Measurements from ENCODE around the gene PRAMEF17. TPM values are rescaled to one million over a fixed set of nuclear protein-coding genes. Genes with fewer than 3 reads are reported as not detected.
"Not testable (repeated sequence)": the region's sequence is repeated elsewhere in the genome, so short reads cannot be mapped to it uniquely, and the experiment has no call there.

PRAMEF17 gene
- total RNA-seq, 3 donors from 2014 or later (not counting 1 experiment from before 2014, with no cell fraction given) = not detected

- DNase-seq; H3K27ac ChIP-seq (ENCODE audit: low read length); H3K9me3 Mint-ChIP-seq; H3K9me3 ChIP-seq (ENCODE audit: control insufficient read depth, insufficient read depth, low read length); H3K27me3 Mint-ChIP-seq (ENCODE audit: low read depth in 2 of 2); intact Hi-C loops (cut with micrococcal nuclease); H3K36me3 ChIP-seq (ENCODE audit: control insufficient read depth, insufficient read depth, low read length); H3K4me1 ChIP-seq (ENCODE audit: control insufficient read depth, insufficient read depth, low read length); H3K4me1 Mint-ChIP-seq; H3K4me3 Mint-ChIP-seq; H3K36me3 Mint-ChIP-seq; H3K27me3 ChIP-seq (ENCODE audit: control insufficient read depth, insufficient read depth, low read length); H3K4me3 ChIP-seq (ENCODE audit: low read length); H3K27ac Mint-ChIP-seq; ATAC-seq: not testable (repeated sequence)
- WGBS (ENCODE audit: insufficient coverage) = no CpG with 5 or more reads among the region's 4 CpGs
Measured at GRCh38 chr1:13364928-13365327, 24.5 kb upstream of the PRAMEF17 start.

GRCh38 chr1:13366536-13366935 is 22.9 kb upstream of the PRAMEF17 start:
- H3K27me3 Mint-ChIP-seq (ENCODE audit: low read depth in 2 of 2); H3K27me3 ChIP-seq (ENCODE audit: control insufficient read depth, insufficient read depth, low read length); H3K4me1 Mint-ChIP-seq; H3K36me3 Mint-ChIP-seq; H3K9me3 ChIP-seq (ENCODE audit: control insufficient read depth, insufficient read depth, low read length); H3K4me3 ChIP-seq (ENCODE audit: low read length); H3K27ac Mint-ChIP-seq; intact Hi-C loops (cut with micrococcal nuclease); DNase-seq; H3K4me1 ChIP-seq (ENCODE audit: control insufficient read depth, insufficient read depth, low read length); H3K36me3 ChIP-seq (ENCODE audit: control insufficient read depth, insufficient read depth, low read length); H3K4me3 Mint-ChIP-seq; H3K9me3 Mint-ChIP-seq; H3K27ac ChIP-seq (ENCODE audit: low read length); ATAC-seq: not testable (repeated sequence)
- WGBS (ENCODE audit: insufficient coverage) = 13% methylated on average over 1 of the region's 3 CpGs

- H3K4me3 ChIP-seq (ENCODE audit: low read length); H3K36me3 Mint-ChIP-seq; H3K27ac ChIP-seq (ENCODE audit: low read length); H3K36me3 ChIP-seq (ENCODE audit: control insufficient read depth, insufficient read depth, low read length); H3K27me3 ChIP-seq (ENCODE audit: control insufficient read depth, insufficient read depth, low read length); H3K4me3 Mint-ChIP-seq; H3K4me1 ChIP-seq (ENCODE audit: control insufficient read depth, insufficient read depth, low read length); ATAC-seq; H3K4me1 Mint-ChIP-seq; DNase-seq; intact Hi-C loops (cut with micrococcal nuclease); H3K27me3 Mint-ChIP-seq (ENCODE audit: low read depth in 2 of 2); H3K9me3 Mint-ChIP-seq; H3K27ac Mint-ChIP-seq; H3K9me3 ChIP-seq (ENCODE audit: control insufficient read depth, insufficient read depth, low read length): not testable (repeated sequence)
- WGBS (ENCODE audit: insufficient coverage) = 75% methylated on average over 2 of the region's 4 CpGs
Measured at GRCh38 chr1:13368544-13368943, 20.9 kb upstream of the PRAMEF17 start.

GRCh38 chr1:13378983-13379382 is 10.4 kb upstream of the PRAMEF17 start:
- not testable (repeated sequence) for H3K27me3 ChIP-seq (ENCODE audit: control insufficient read depth, insufficient read depth, low read length); H3K4me1 ChIP-seq (ENCODE audit: control insufficient read depth, insufficient read depth, low read length); H3K9me3 ChIP-seq (ENCODE audit: control insufficient read depth, insufficient read depth, low read length); H3K4me3 Mint-ChIP-seq; ATAC-seq; H3K27ac Mint-ChIP-seq; H3K27ac ChIP-seq (ENCODE audit: low read length); H3K4me1 Mint-ChIP-seq; H3K36me3 Mint-ChIP-seq; H3K9me3 Mint-ChIP-seq; H3K4me3 ChIP-seq (ENCODE audit: low read length); DNase-seq; H3K36me3 ChIP-seq (ENCODE audit: control insufficient read depth, insufficient read depth, low read length); H3K27me3 Mint-ChIP-seq (ENCODE audit: low read depth in 2 of 2)
- intact Hi-C loops (cut with micrococcal nuclease) = loop anchor here (10.0 kb wide), 1 partner anchor 154 kb away; the partner anchor contains the start of gene PRAMEF18
- 89% methylated on average over 1 of the region's 3 CpGs for WGBS (ENCODE audit: insufficient coverage)

- ATAC-seq; H3K27me3 ChIP-seq (ENCODE audit: control insufficient read depth, insufficient read depth, low read length); H3K36me3 Mint-ChIP-seq; H3K27ac ChIP-seq (ENCODE audit: low read length); H3K9me3 ChIP-seq (ENCODE audit: control insufficient read depth, insufficient read depth, low read length); H3K27me3 Mint-ChIP-seq (ENCODE audit: low read depth in 2 of 2); DNase-seq; H3K9me3 Mint-ChIP-seq; H3K36me3 ChIP-seq (ENCODE audit: control insufficient read depth, insufficient read depth, low read length); H3K4me1 Mint-ChIP-seq; intact Hi-C loops (cut with micrococcal nuclease); H3K4me3 Mint-ChIP-seq; H3K27ac Mint-ChIP-seq; H3K4me1 ChIP-seq (ENCODE audit: control insufficient read depth, insufficient read depth, low read length); H3K4me3 ChIP-seq (ENCODE audit: low read length): not testable (repeated sequence)
- WGBS (ENCODE audit: insufficient coverage) = 95% methylated on average over 2 of the region's 3 CpGs
Measured at GRCh38 chr1:13380380-13380779, 9.1 kb upstream of the PRAMEF17 start.

- H3K27me3 ChIP-seq (ENCODE audit: control insufficient read depth, insufficient read depth, low read length); H3K9me3 ChIP-seq (ENCODE audit: control insufficient read depth, insufficient read depth, low read length); ATAC-seq; H3K4me1 Mint-ChIP-seq; H3K27ac ChIP-seq (ENCODE audit: low read length); H3K4me3 Mint-ChIP-seq; H3K27ac Mint-ChIP-seq; intact Hi-C loops (cut with micrococcal nuclease); H3K9me3 Mint-ChIP-seq; H3K36me3 Mint-ChIP-seq; H3K4me1 ChIP-seq (ENCODE audit: control insufficient read depth, insufficient read depth, low read length); H3K36me3 ChIP-seq (ENCODE audit: control insufficient read depth, insufficient read depth, low read length); DNase-seq; H3K4me3 ChIP-seq (ENCODE audit: low read length): not testable (repeated sequence)
- WGBS (ENCODE audit: insufficient coverage) = 79% methylated on average over 7 of the region's 7 CpGs
- H3K27me3 Mint-ChIP-seq (ENCODE audit: low read depth in 2 of 2) = peaks cover 0 to 11% of the 10 kb centered on the region in 2 donors
Measured at GRCh38 chr1:13393004-13393403, 3.6 kb downstream of the PRAMEF17 start.

GRCh38 chr1:13394761-13395160 is 5.3 kb downstream of the PRAMEF17 start:
- intact Hi-C loops (cut with micrococcal nuclease); H3K4me1 Mint-ChIP-seq; H3K27ac ChIP-seq (ENCODE audit: low read length); H3K9me3 ChIP-seq (ENCODE audit: control insufficient read depth, insufficient read depth, low read length); H3K27ac Mint-ChIP-seq; DNase-seq; H3K36me3 Mint-ChIP-seq; H3K36me3 ChIP-seq (ENCODE audit: control insufficient read depth, insufficient read depth, low read length); H3K4me3 ChIP-seq (ENCODE audit: low read length); H3K9me3 Mint-ChIP-seq; H3K4me1 ChIP-seq (ENCODE audit: control insufficient read depth, insufficient read depth, low read length); ATAC-seq; H3K4me3 Mint-ChIP-seq; H3K27me3 ChIP-seq (ENCODE audit: control insufficient read depth, insufficient read depth, low read length): not testable (repeated sequence)
- peaks cover 0 to 11% of the 10 kb centered on the region in 2 donors for H3K27me3 Mint-ChIP-seq (ENCODE audit: low read depth in 2 of 2)
- WGBS (ENCODE audit: insufficient coverage) = 95% methylated on average over 27 of the region's 32 CpGs

- intact Hi-C loops (cut with micrococcal nuclease); DNase-seq; H3K4me1 Mint-ChIP-seq; H3K27me3 ChIP-seq (ENCODE audit: control insufficient read depth, insufficient read depth, low read length); H3K36me3 Mint-ChIP-seq; H3K9me3 ChIP-seq (ENCODE audit: control insufficient read depth, insufficient read depth, low read length); H3K4me1 ChIP-seq (ENCODE audit: control insufficient read depth, insufficient read depth, low read length); H3K4me3 ChIP-seq (ENCODE audit: low read length); ATAC-seq; H3K27me3 Mint-ChIP-seq (ENCODE audit: low read depth in 2 of 2); H3K36me3 ChIP-seq (ENCODE audit: control insufficient read depth, insufficient read depth, low read length); H3K9me3 Mint-ChIP-seq; H3K27ac Mint-ChIP-seq; H3K4me3 Mint-ChIP-seq; H3K27ac ChIP-seq (ENCODE audit: low read length): not testable (repeated sequence)
- WGBS (ENCODE audit: insufficient coverage) = 97% methylated on average over 21 of the region's 22 CpGs
Measured at GRCh38 chr1:13395311-13395710, 5.9 kb downstream of the PRAMEF17 start.

Measured in natural killer cell (primary cell).